ENCODE data around the gene PLA2G2A.

PLA2G2A gene

DNA sequence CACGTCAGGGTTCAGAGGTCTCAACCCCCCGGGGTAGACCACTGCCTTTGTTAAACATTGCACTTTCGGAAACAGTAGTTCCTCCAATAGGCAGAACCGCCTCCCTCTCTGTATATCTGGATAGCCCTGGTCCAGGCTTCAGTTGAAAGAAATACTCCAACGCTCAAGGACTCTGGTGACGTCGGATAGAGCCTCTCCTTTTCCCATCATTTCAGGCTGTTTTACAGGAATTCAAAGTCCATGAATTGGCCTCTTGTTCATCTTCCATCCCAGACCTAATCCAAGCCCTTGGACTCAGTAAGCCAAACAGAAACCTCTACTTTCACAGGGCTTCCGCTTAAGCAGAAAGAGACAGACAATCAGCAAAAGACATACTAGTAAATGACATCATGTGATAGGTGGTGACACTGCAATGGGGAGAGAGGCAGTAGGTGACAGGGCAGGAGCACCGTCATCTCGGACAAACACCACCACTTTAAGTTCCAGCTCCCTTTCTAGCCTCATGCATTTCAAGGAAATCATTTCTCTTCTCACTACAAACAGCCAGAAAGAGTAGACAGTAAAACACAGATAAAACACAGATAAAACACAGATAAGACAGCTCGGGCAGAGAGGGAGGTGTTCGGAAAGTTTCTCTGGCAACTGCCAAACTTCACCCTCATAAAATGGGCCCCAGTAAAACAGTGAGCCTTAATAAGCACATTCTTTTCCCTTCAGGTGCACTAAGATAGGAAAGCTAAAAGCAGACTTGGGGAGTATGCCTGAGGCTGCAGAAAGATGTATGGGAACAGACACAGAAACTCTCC, 2.3 kb upstream of the PLA2G2A start:
- Mint-ChIP-seq H3K4me3 (no peak overlapping the region), H3K27ac (no peak overlapping the region), H3K36me3 (ENCODE audit: low read depth) (no peaks in the 10 kb centered on the region), H3K4me1 (ENCODE audit: low read depth) (no peaks in the 10 kb centered on the region), H3K9me3 (no peaks in the 10 kb centered on the region), H3K27me3 (peaks cover 51% of the 10 kb centered on the region)
- intact Hi-C loops (cut with micrococcal nuclease): no loop called here

DNA sequence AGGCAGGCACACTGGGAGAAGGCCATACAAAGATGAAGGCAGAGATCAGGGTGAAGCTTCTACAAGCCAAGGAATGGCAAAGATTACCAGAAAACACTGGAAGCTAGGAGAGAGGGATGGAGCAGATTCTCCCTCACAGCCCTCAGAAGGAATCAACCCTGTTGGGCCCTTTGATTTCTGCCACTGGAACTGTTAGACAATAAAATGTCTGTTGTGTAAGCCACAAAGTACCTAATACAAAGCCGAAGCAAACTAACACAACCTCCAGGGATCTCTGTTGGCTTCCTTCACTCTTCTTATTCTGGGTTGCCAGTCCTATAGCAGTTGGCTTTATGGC, 1.7 kb upstream of the PLA2G2A start:
- H3K36me3 Mint-ChIP-seq (ENCODE audit: low read depth): no peaks in the 10 kb centered on the region
- H3K9me3 Mint-ChIP-seq: no peaks in the 10 kb centered on the region
- no peaks in the 10 kb centered on the region for H3K4me1 Mint-ChIP-seq (ENCODE audit: low read depth)
- no peak overlapping the region for H3K4me3 Mint-ChIP-seq
- intact Hi-C loops (cut with micrococcal nuclease): no loop called here
- peaks cover 53% of the 10 kb centered on the region for H3K27me3 Mint-ChIP-seq
- H3K27ac Mint-ChIP-seq: no peak overlapping the region

DNA sequence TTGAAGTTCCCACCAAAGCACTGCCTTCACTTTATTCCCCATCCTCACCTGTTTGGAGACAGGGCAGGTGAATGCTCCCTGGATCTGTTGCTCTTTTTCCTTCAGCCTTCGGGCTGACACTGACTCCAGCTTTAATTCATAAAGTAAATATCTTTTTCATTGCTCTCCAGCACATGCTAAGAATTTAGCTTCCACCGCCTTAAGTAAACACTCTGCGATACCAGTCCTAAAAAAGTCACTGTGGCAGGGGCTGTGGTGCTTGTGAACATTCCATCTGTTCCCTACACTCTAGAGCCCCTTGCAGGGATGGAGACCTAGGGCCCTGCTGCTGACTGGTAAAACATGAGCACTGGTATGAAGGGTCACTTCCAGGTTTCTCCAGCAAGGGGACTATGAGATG, 896 bp upstream of the PLA2G2A start:
- intact Hi-C loops (cut with micrococcal nuclease): no loop called here
- no peaks in the 10 kb centered on the region for H3K4me1 Mint-ChIP-seq (ENCODE audit: low read depth)
- H3K9me3 Mint-ChIP-seq: no peaks in the 10 kb centered on the region
- peaks cover 57% of the 10 kb centered on the region for H3K27me3 Mint-ChIP-seq
- no peaks in the 10 kb centered on the region for H3K36me3 Mint-ChIP-seq (ENCODE audit: low read depth)
- H3K27ac Mint-ChIP-seq: no peak overlapping the region
- H3K4me3 Mint-ChIP-seq: no peak overlapping the region

DNA sequence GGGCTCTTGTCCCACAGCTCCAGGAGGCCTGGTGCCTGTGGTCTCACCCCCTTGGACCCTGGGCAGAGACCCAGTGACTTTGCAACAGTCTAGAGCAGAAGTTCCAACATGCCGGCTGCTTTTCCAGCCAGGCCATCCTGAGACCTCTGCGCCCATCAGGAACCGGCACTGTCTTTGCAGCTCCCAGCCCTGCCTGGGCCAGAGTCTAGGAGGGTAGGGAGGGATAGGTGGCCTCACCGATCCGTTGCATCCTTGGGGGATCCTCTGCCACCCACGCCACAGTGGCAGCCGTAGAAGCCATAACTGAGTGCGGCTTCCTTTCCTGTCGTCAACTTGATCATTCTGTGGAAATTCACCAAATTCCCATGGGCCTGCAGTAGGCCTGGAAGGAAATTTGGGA, 1.3 kb downstream of the PLA2G2A start:
- peaks cover 56% of the 10 kb centered on the region for H3K27me3 Mint-ChIP-seq
- H3K4me1 Mint-ChIP-seq (ENCODE audit: low read depth): no peaks in the 10 kb centered on the region
- H3K36me3 Mint-ChIP-seq (ENCODE audit: low read depth): no peaks in the 10 kb centered on the region
- no peak overlapping the region for H3K27ac Mint-ChIP-seq
- no peak overlapping the region for H3K4me3 Mint-ChIP-seq
- intact Hi-C loops (cut with micrococcal nuclease): no loop called here
- H3K9me3 Mint-ChIP-seq: no peaks in the 10 kb centered on the region

DNA sequence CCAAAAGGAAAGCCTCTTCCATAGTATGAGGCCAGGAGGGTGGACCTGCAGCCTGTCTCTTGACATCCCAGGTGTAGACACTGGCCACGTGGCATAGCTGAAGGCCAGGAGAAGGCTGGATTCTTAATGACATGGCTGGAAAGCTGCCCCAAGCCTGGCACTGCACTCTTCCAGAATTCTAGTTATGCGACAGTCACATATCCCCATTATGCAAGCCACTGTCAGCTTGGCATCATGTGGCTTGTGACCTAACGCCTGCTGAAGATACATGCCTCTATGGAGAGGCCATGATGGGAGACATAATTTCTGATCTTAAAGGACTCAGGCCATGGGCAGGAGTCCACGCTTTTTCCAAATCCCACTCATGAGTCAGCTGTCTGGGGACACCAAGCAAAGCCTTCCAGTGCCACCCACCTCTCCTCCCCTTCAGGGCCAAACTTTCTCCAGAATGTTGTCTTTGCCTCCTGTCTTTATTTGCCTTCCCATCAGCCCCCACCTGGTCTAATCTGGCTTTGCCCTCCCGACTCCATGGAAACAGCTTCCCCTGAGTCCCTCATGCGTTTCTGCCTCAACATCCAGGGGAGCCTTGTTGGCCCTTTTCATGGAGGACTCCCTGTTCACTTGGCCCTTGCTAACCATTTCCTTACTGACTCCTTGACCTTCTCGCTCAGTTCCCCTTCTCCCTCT, 3.0 kb downstream of the PLA2G2A start:
- Mint-ChIP-seq H3K4me3 (no peak overlapping the region), H3K36me3 (ENCODE audit: low read depth) (no peaks in the 10 kb centered on the region), H3K4me1 (ENCODE audit: low read depth) (no peaks in the 10 kb centered on the region), H3K27me3 (peaks cover 50% of the 10 kb centered on the region), H3K27ac (no peak overlapping the region), H3K9me3 (no peaks in the 10 kb centered on the region)
- intact Hi-C loops (cut with micrococcal nuclease): no loop called here

DNA sequence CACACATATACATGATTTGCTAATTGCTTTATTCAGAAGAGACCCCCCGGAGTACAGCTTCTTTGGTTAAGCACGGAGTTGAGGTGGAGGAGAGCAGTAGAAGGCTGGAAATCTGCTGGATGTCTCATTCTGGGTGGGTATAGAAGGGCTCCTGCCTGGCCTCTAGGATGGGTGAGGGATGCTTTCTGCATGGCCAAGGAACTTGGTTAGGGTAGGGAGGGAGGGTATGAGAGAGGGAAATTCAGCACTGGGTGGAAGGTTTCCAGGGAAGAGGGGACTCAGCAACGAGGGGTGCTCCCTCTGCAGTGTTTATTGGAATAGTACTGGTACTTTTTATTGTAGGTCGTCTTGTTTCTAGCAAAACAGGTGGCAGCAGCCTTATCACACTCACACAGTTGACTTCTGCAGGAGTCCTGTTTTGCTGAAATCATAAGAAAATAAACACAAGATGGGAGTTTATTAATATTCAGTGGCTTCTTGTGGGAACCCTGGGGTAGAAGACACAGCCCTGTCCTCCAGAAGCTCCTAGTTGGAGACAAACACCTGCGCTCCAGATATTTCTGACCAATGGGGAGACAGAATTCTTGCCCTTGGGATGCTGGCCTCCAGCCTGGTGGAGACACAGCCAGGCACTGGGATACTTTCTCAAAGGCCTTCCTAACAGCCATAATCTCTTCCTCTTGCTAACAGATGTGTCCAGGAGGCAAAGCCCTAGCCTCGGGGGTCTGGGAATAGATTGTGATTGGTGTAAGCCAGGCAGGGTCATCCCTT, 3.8 kb downstream of the PLA2G2A start:
- no peaks in the 10 kb centered on the region for H3K36me3 Mint-ChIP-seq (ENCODE audit: low read depth)
- peaks cover 53% of the 10 kb centered on the region for H3K27me3 Mint-ChIP-seq
- intact Hi-C loops (cut with micrococcal nuclease): loop anchor here (2.0 kb wide), 2 partner anchors 177 to 219 kb away; no protein-coding TSS in a partner anchor
- H3K4me1 Mint-ChIP-seq (ENCODE audit: low read depth): no peaks in the 10 kb centered on the region
- H3K9me3 Mint-ChIP-seq: no peaks in the 10 kb centered on the region
- no peak overlapping the region for H3K4me3 Mint-ChIP-seq
- H3K27ac Mint-ChIP-seq: no peak overlapping the region

DNA sequence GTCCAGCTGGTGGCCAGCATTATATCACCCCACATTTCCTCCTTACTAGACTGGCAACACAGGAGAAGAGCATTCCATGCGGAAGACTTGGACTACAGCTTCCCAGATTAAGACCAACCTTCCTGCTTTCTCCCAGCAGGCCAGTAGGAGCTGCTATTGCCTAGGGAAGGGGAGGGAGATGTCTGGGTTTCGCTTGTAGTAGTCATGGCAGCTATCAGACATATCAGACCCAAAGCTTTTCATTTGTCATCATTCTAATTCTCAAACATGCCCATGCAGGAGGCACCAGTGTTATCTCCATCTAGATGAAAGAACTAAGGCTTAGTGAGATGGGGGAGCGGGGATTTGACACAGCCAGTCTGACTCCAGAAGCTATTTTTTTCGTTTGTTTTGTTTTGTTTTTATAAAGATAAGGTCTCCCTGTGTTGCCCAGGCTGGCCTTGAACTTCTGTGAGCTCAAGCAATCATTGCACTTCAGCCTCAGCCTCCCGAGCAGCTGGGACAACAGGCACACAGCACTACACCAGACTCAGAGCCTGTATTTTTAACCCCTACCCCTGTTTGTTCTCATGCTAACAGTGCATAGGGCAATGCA, 4.5 kb downstream of the PLA2G2A start:
- H3K27me3 Mint-ChIP-seq: peaks cover 53% of the 10 kb centered on the region
- intact Hi-C loops (cut with micrococcal nuclease): loop anchor here (2.0 kb wide), 2 partner anchors 178 to 220 kb away; no protein-coding TSS in a partner anchor

DNA sequence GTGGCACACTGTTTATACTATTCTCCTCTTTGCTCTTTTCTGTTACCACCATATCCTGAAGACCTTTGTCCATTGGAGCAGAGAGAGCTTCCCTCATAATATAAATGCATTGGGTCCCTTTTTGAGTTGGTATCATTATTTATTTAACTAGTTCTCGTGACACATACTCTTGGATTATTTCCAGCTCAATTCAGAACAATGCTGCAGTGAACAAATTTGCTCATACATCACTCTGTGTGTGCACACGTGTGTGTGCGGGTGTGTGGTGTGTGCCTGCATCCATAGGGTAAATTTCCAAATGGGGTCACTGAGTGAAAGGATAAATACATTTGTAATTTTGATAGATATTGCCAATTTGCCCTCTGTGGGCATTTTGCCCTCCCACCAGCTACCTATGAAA, 5.8 kb downstream of the PLA2G2A start:
- H3K9me3 Mint-ChIP-seq: no peaks in the 10 kb centered on the region
- H3K36me3 Mint-ChIP-seq (ENCODE audit: low read depth): no peaks in the 10 kb centered on the region
- H3K27ac Mint-ChIP-seq: no peak overlapping the region
- no peak overlapping the region for H3K4me3 Mint-ChIP-seq
- no peaks in the 10 kb centered on the region for H3K4me1 Mint-ChIP-seq (ENCODE audit: low read depth)
- intact Hi-C loops (cut with micrococcal nuclease): loop anchor here (2.0 kb wide), 2 partner anchors 179 to 221 kb away; no protein-coding TSS in a partner anchor
- H3K27me3 Mint-ChIP-seq: peaks cover 47% of the 10 kb centered on the region

More for the DNA sequence above, 4.5 kb downstream of the PLA2G2A start:
- Mint-ChIP-seq H3K9me3 (no peaks in the 10 kb centered on the region), H3K4me3 (no peak overlapping the region), H3K4me1 (ENCODE audit: low read depth) (no peaks in the 10 kb centered on the region), H3K27ac (no peak overlapping the region), H3K36me3 (ENCODE audit: low read depth) (no peaks in the 10 kb centered on the region)

DNA sequence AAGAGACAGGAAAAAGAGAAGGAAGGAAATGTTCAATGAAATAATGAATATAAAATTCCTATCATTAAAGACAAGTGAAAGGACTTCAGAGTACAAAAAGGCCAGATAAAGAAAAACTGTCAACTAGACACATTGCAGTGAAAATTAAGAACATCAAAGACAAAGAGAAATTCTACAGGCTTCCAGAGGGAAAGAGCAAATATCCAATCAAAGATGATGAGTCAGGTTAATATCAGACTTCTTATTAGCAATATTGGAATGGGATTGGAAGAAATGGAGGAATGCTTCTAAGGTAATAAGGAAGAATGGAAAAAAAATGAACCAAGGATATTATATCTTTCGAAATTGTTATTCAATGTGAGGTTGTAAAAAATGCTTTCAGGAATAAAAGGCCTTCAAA, 7.8 kb downstream of the PLA2G2A start:
- intact Hi-C loops (cut with micrococcal nuclease): no loop called here
- H3K4me3 Mint-ChIP-seq: no peak overlapping the region
- H3K27ac Mint-ChIP-seq: no peak overlapping the region
- H3K27me3 Mint-ChIP-seq: peaks cover 42% of the 10 kb centered on the region
- no peaks in the 10 kb centered on the region for H3K9me3 Mint-ChIP-seq
- no peaks in the 10 kb centered on the region for H3K4me1 Mint-ChIP-seq (ENCODE audit: low read depth)
- H3K36me3 Mint-ChIP-seq (ENCODE audit: low read depth): no peaks in the 10 kb centered on the region

DNA sequence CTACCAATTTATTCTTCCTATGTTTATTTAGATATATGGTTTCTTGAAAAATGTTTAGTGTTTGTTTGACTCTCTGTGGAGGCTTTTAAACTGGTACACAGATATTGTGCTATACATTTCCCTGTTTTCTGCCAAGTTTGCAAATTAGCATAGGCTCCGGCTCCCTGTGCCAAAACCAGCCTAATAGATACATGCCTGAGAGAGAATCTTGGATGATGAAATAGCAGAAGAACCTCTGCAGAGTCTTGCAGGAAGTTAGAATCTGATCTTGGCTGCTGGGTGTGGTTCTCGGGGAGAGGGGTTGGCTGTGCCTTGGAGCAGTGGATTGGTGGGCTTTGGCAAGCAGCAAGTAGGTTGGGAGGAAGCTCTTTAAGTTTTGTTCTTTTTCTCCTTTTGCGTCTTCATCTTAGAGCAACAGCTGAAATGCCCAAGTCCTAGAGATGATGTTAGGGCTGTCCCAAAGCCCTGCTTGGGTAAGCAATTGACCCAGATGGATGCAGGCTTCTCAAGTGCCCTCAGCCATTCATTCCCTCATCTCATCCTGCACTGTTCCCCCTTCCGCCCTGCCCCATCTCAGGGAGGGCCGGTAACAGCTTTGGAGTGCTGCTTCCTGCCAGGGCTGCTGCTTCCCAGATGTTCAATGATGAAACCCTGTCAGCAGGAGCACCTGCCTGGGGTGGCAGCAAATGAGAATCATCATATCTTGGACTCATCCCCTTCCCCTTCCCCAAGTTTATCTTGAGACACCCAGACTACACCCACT, 9.3 kb downstream of the PLA2G2A start:
- no peaks in the 10 kb centered on the region for H3K36me3 Mint-ChIP-seq (ENCODE audit: low read depth)

GRCh38 chr1:19967808-19968207, 11.6 kb downstream of the PLA2G2A start:
- no peaks in the 10 kb centered on the region for H3K36me3 Mint-ChIP-seq (ENCODE audit: low read depth)
- no peaks in the 10 kb centered on the region for H3K4me1 Mint-ChIP-seq (ENCODE audit: low read depth)
- H3K4me3 Mint-ChIP-seq: no peak overlapping the region
- intact Hi-C loops (cut with micrococcal nuclease): no loop called here
- H3K9me3 Mint-ChIP-seq: no peaks in the 10 kb centered on the region
- H3K27me3 Mint-ChIP-seq: peaks cover 36% of the 10 kb centered on the region
- H3K27ac Mint-ChIP-seq: no peak overlapping the region

More for the DNA sequence above, 9.3 kb downstream of the PLA2G2A start:
- H3K4me1 Mint-ChIP-seq (ENCODE audit: low read depth): no peaks in the 10 kb centered on the region
- peaks cover 29% of the 10 kb centered on the region for H3K27me3 Mint-ChIP-seq
- H3K4me3 Mint-ChIP-seq: no peak overlapping the region
- H3K27ac Mint-ChIP-seq: no peak overlapping the region
- no peaks in the 10 kb centered on the region for H3K9me3 Mint-ChIP-seq
- intact Hi-C loops (cut with micrococcal nuclease): no loop called here

DNA sequence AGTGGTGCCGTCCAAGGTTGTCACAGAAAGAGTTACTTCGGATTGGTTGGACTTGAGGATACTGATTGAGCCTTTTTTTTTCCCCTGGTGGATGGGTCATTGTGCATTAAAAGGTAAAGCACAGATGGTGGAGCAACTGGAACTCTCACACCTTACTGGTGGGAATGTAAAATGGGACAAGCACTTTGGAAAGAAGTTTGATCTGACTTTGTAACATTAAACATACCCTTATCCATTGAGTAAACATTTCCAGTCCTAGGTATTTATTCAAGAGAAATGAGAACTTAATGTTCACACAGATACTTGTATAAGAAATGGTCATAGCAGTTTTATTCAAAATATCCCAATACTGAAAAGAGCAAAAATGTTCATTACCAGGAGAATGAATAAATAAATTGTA, 14.9 kb downstream of the PLA2G2A start:
- Mint-ChIP-seq H3K9me3 (no peaks in the 10 kb centered on the region), H3K4me3 (no peak overlapping the region), H3K36me3 (ENCODE audit: low read depth) (no peaks in the 10 kb centered on the region), H3K27ac (no peak overlapping the region), H3K4me1 (ENCODE audit: low read depth) (no peaks in the 10 kb centered on the region), H3K27me3 (peaks cover 28% of the 10 kb centered on the region)
- intact Hi-C loops (cut with micrococcal nuclease): no loop called here

DNA sequence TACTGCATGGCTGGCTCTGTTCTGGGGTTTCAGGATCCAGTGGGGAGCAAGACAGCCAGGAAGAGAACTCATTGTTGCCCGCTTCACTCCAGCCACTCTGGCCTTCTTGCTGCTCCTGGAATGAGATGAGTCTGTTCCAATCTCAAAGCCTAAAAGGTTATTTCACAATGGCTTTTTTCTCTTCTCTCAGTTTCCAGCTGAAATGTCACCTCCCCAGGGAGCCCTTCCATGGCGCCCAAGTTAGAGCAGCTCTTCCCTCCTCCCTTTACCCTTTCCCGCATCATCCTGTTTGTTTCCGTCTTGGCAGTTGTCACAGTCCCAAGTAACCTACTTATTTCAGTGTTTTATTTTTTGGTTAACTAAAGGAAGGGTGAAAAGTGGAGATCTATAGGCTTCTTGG, 15.8 kb downstream of the PLA2G2A start:
- peaks cover 28% of the 10 kb centered on the region for H3K27me3 Mint-ChIP-seq
- H3K27ac Mint-ChIP-seq: no peak overlapping the region
- intact Hi-C loops (cut with micrococcal nuclease): no loop called here
- no peak overlapping the region for H3K4me3 Mint-ChIP-seq
- H3K9me3 Mint-ChIP-seq: no peaks in the 10 kb centered on the region
- H3K36me3 Mint-ChIP-seq (ENCODE audit: low read depth): no peaks in the 10 kb centered on the region
- no peaks in the 10 kb centered on the region for H3K4me1 Mint-ChIP-seq (ENCODE audit: low read depth)
